Ishikawa (cell line): Measurements from ENCODE around the gene HIVEP2.

Source experiments
- NFIC ChIP-seq: IDR thresholded peaks from 2 replicates; pipeline ENCODE4 v1.6.1; 2012
- REST ChIP-seq: IDR thresholded peaks from 2 replicates; pipeline ENCODE4 v1.6.1; 2012; ENCODE audit warnings: low read depth, mild to moderate bottlenecking
- TAF1 ChIP-seq: IDR thresholded peaks from 2 replicates; pipeline ENCODE4 v1.6.1; 2012; ENCODE audit warnings: low read depth, mild to moderate bottlenecking
- TEAD4 ChIP-seq: IDR thresholded peaks from 2 replicates; pipeline ENCODE4 v1.6.1; 2012
- YY1 ChIP-seq: IDR thresholded peaks from 2 replicates; pipeline ENCODE4 v1.6.1; 2012; ENCODE audit warnings: low read depth

DNA sequence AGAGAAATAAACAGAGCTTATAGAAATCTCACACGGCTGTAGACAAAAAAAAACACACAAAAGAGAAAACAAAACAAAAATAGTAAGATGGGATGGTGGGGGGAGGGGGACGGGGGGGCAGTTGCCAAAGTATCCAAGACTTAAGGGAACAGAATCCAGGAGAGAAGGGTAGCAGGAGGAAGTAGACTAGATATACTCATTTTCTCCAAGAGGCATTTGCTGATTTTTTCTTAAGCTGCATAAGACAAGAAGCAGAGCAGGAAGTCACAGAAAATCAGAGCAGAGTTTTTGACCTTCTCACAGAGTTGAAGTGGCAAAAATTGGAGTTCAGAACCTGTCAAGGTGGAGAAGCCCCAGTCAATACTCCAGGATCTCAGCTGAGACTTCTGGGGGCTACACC is 237.7 kb downstream of the HIVEP2 start:
- no peak for TF ChIP-seq TEAD4
- TF ChIP-seq REST, result no peak
- no peak for TF ChIP-seq NFIC
- TF ChIP-seq YY1, result no peak
- no peak for TF ChIP-seq TAF1
